H9 (cell line): ENCODE measurements around the gene C21orf58. TPM values are rescaled to one million over a fixed set of nuclear protein-coding genes. Genes with fewer than 3 reads are reported as not detected.

Experiments used
- DNase-seq: peaks from one replicate; pipeline ENCODE4 v3.0.0-alpha.2; 2017
- H2AFZ ChIP-seq: one replicate; pipeline ENCODE4 v1.6.1; 2013; ENCODE audit warnings: mild to moderate bottlenecking, low read length, control low read depth, moderate library complexity
- H2AK5ac ChIP-seq: 2 replicates; pipeline ENCODE4 v1.6.1; 2013; ENCODE audit warnings: low read length, control low read depth, mixed read lengths; ENCODE audit not compliant: insufficient read length
- H2BK120ac ChIP-seq: one replicate; pipeline ENCODE4 v1.6.1; 2013; ENCODE audit warnings: low read depth, mild to moderate bottlenecking, low read length, control low read depth, inconsistent platforms; ENCODE audit not compliant: poor library complexity, severe bottlenecking
- H2BK12ac ChIP-seq: 2 replicates; pipeline ENCODE4 v1.6.1; 2013; ENCODE audit warnings: low read length, control low read depth, mixed read lengths, low read depth; ENCODE audit not compliant: insufficient read length
- H2BK15ac ChIP-seq: 2 replicates; pipeline ENCODE4 v1.6.1; 2013; ENCODE audit warnings: low read depth, low read length, control low read depth
- H2BK20ac ChIP-seq: one replicate; pipeline ENCODE4 v1.6.1; 2013; ENCODE audit warnings: low read depth, mild to moderate bottlenecking, low read length, control low read depth, inconsistent platforms; ENCODE audit not compliant: poor library complexity, severe bottlenecking
- H2BK5ac ChIP-seq: 2 replicates; pipeline ENCODE4 v1.6.1; 2013; ENCODE audit warnings: low read length, control low read depth, mixed read lengths; ENCODE audit not compliant: insufficient read length
- H3K14ac ChIP-seq: 2 replicates; pipeline ENCODE4 v1.6.1; 2013; ENCODE audit warnings: low read length, control low read depth; ENCODE audit not compliant: insufficient read depth
- H3K18ac ChIP-seq: 2 replicates; pipeline ENCODE4 v1.6.1; 2013; ENCODE audit warnings: low read depth, mild to moderate bottlenecking, mixed read lengths, low read length, control low read depth; ENCODE audit not compliant: insufficient read length
- H3K23ac ChIP-seq: 2 replicates; pipeline ENCODE4 v1.6.1; 2013; ENCODE audit warnings: low read length, control low read depth, mixed read lengths, low read depth; ENCODE audit not compliant: insufficient read length
- H3K23me2 ChIP-seq: 2 replicates; pipeline ENCODE4 v1.6.1; 2013; ENCODE audit warnings: low read depth, mild to moderate bottlenecking, mixed read lengths, low read length, control low read depth; ENCODE audit not compliant: insufficient read length, poor library complexity, severe bottlenecking
- H3K27ac ChIP-seq: 2 replicates; pipeline ENCODE4 v1.5.1; 2013; ENCODE audit warnings: low read length, control low read depth, mixed read lengths, low read depth; ENCODE audit not compliant: insufficient read length
- H3K27me3 ChIP-seq: 2 replicates; pipeline ENCODE4 v1.6.1; 2013; ENCODE audit warnings: low read length, control low read depth, inconsistent platforms; ENCODE audit not compliant: insufficient read depth
- H3K4ac ChIP-seq: 2 replicates; pipeline ENCODE4 v1.6.1; 2013; ENCODE audit warnings: low read depth, mild to moderate bottlenecking, control low read depth, inconsistent platforms, low read length, moderate library complexity
- H3K4me1 ChIP-seq: 2 replicates; pipeline ENCODE4 v1.6.1; 2013; ENCODE audit warnings: low read length, control low read depth, inconsistent platforms; ENCODE audit not compliant: insufficient read depth
- H3K4me2 ChIP-seq: 2 replicates; pipeline ENCODE4 v1.6.1; 2013; ENCODE audit warnings: low read length, control low read depth, mixed read lengths; ENCODE audit not compliant: insufficient read length, insufficient read depth
- H3K56ac ChIP-seq: 2 replicates; pipeline ENCODE4 v1.6.1; 2013; ENCODE audit warnings: low read depth, mild to moderate bottlenecking, mixed read lengths, low read length, control low read depth; ENCODE audit not compliant: insufficient read length
- H3K79me1 ChIP-seq: 2 replicates; pipeline ENCODE4 v1.6.1; 2013; ENCODE audit warnings: low read depth, mild to moderate bottlenecking, moderate library complexity, low read length, control low read depth, inconsistent platforms; ENCODE audit not compliant: insufficient read depth, poor library complexity, severe bottlenecking
- H3K79me2 ChIP-seq: 2 replicates; pipeline ENCODE4 v1.6.1; 2013; ENCODE audit warnings: low read length, control low read depth, inconsistent platforms; ENCODE audit not compliant: insufficient read depth
- H3K9ac ChIP-seq: 2 replicates; pipeline ENCODE4 v1.6.1; 2013; ENCODE audit warnings: low read length, control low read depth, mixed read lengths; ENCODE audit not compliant: insufficient read length; ENCODE audit errors: extremely low read depth
- H3K9me3 ChIP-seq: one replicate; pipeline ENCODE4 v1.6.1; 2013; ENCODE audit warnings: low read depth, low read length, inconsistent platforms; ENCODE audit not compliant: control insufficient read depth
- H3T11ph ChIP-seq: one replicate; pipeline ENCODE4 v1.6.1; 2013; ENCODE audit warnings: mild to moderate bottlenecking, low read length, control low read depth, inconsistent platforms
- H4K20me1 ChIP-seq: one replicate; pipeline ENCODE4 v1.6.1; 2013; ENCODE audit not compliant: control insufficient read depth, insufficient read length, insufficient read depth
- H4K5ac ChIP-seq: 2 replicates; pipeline ENCODE4 v1.6.1; 2013; ENCODE audit warnings: low read depth, mild to moderate bottlenecking, mixed read lengths, low read length, control low read depth; ENCODE audit not compliant: insufficient read length
- H4K8ac ChIP-seq: replicated peaks from 2 replicates; pipeline ENCODE4 v1.6.1; 2013; ENCODE audit warnings: low read length, control low read depth, mixed read lengths, low read depth; ENCODE audit not compliant: insufficient read length
- H4K91ac ChIP-seq: 2 replicates; pipeline ENCODE4 v1.6.1; 2013; ENCODE audit warnings: low read depth, mild to moderate bottlenecking, moderate library complexity, mixed read lengths, low read length, control low read depth; ENCODE audit not compliant: insufficient read length
- H3K27ac Mint-ChIP-seq, 3 experiments: 2 replicates in 2 of 3; 3 replicates in 1 of 3; pipeline ENCODE4 v1.8.0; 2020 to 2021; ENCODE audit warnings: mixed read lengths in 3 of 3, mild to moderate bottlenecking in 1 of 3, moderate library complexity in 1 of 3
- H3K27me3 Mint-ChIP-seq: 2 replicates; pipeline ENCODE4 v1.8.0; 2021; ENCODE audit warnings: low read depth, mild to moderate bottlenecking, moderate library complexity, mixed read lengths
- H3K36me3 Mint-ChIP-seq, 3 experiments: 2 replicates in 2 of 3; 3 replicates in 1 of 3; pipeline ENCODE4 v1.8.0; 2020 to 2021; ENCODE audit warnings: low read depth in 3 of 3, mixed read lengths in 3 of 3; ENCODE audit not compliant: insufficient read depth in 1 of 3
- H3K4me1 Mint-ChIP-seq, 2 experiments: 2 replicates each; pipeline ENCODE4 v1.8.0; 2020; ENCODE audit warnings: mixed read lengths in 2 of 2
- H3K4me3 Mint-ChIP-seq, 2 experiments: 2 replicates in 1 of 2; 3 replicates in 1 of 2; pipeline ENCODE4 v1.8.0; 2020 to 2021; ENCODE audit warnings: mild to moderate bottlenecking in 2 of 2, mixed read lengths in 2 of 2, moderate library complexity in 1 of 2
- H3K9me3 Mint-ChIP-seq, 2 experiments: 2 replicates in 1 of 2; 3 replicates in 1 of 2; pipeline ENCODE4 v1.8.0; 2020; ENCODE audit warnings: mild to moderate bottlenecking in 2 of 2, mixed read lengths in 2 of 2, moderate library complexity in 1 of 2
- WGBS: extraction: QIAGEN DNeasy Blood & Tissue Kit; methylation state at CpG from one replicate; pipeline ENCODE4 v1.1.7; 2013; ENCODE audit warnings: missing lambda C conversion rate, low lambda C conversion rate, mixed read lengths; ENCODE audit not compliant: insufficient read length; ENCODE audit errors: extremely low coverage; 5-methylcytosine and 5-hydroxymethylcytosine counted together
- total RNA-seq: library from RNA; stranded (reverse); gene quantifications from 2 replicates; pipeline ENCODE4 v1.2.1, GENCODE V29; 2021
- TF ChIP-seq, protein P1 (sequence below): fragments of 200-600 bp; sonication (generic); conservative IDR thresholded peaks from 3 replicates; pipeline ENCODE4 v1.8.0; 2021; ENCODE audit warnings: antibody characterized with exemption, mild to moderate bottlenecking

The C21orf58 gene
- total RNA-seq, 1 experiment from 2014 or later = 17.2 TPM

DNA sequence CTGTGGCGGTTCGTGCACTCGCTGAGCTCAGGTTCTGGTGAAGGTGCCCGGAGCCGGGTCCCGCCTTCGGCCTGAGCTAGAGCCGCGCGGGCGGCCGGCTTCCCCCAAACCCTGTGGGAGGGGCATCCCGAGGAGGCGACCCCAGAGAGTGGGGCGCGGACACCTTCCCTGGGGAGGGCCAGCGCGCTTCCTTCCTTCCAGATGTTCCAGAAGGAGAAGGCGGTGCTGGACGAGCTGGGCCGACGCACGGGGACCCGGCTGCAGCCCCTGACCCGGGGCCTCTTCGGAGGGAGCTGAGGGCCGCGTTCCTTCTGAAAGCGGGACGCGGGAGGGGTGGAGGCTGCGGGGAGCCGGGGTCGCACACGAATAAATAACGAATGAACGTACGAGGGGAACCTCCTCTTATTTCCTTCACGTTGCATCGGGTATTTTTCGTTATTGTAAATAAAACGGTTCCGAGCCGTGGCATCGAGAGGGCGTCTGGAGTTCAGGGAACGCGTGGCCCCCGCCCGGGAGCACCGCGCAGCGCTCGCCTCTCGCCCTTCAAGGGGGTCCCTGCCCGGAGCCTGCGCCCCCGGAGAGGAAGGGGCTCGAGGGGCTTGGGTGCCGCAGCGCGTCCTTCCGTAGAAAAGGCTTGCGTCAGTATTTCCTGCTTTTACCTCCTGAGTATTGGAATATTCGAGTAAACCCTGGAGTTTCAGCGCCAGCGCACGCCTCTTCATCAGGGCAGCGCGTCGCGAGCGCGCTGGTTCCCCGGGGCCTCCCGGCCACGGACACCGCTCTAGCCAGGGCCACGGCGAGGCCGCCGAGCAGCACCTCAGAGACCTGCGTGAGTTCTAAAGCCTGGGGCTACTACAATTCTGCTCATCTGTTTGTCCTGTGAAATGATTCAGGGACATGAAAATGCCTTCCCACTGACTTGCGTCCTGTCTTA lies 26.1 kb downstream of the C21orf58 start:
- Histone ChIP-seq H4K5ac (no peak overlapping the region), H2BK120ac (no peak overlapping the region), H3K14ac (0 out of 2 replicates have a peak overlapping the region, but pooled peaks have one; percentile 12), H3K27ac (no peak overlapping the region), H2AK5ac (no peak overlapping the region), H3K23ac (no peak overlapping the region), H3K9me3 (no peaks in the 10 kb centered on the region), H2BK5ac (no peak overlapping the region), H2AFZ (no peak overlapping the region), H4K8ac (no peak overlapping the region), H3K4ac (no peak overlapping the region), H3K9ac (no peak overlapping the region), H2BK15ac (no peak overlapping the region), H3K23me2 (peaks cover 9% of the 10 kb centered on the region), H3K79me1 (no peaks in the 10 kb centered on the region), H4K91ac (no peak overlapping the region), H3T11ph (no peak overlapping the region), H3K18ac (peak overlapping the region; percentile 66), H3K79me2 (no peaks in the 10 kb centered on the region), H3K56ac (no peak overlapping the region), H3K4me2 (peak overlapping the region; percentile 62), H2BK12ac (no peak overlapping the region), H2BK20ac (no peak overlapping the region), H3K27me3 (no peaks in the 10 kb centered on the region), H4K20me1 (no peaks in the 10 kb centered on the region), H3K4me1 (no peaks in the 10 kb centered on the region; the same call in 1 of the 2 replicates)
- no CpG with 5 or more reads among the region's 84 CpGs for WGBS
- Mint-ChIP-seq H3K27ac (peak overlapping the region in 2 of 3 experiments; percentile 81 to 95; a peak in 3 of 7 replicates), H3K36me3 (peaks cover 19 to 33% (median 33%) of the 10 kb centered on the region in 3 experiments), H3K9me3 (no peaks in the 10 kb centered on the region; a peak in 2 of 5 replicates), H3K27me3 (no peaks in the 10 kb centered on the region), H3K4me1 (peaks cover 11 to 17% of the 10 kb centered on the region in 2 experiments), H3K4me3 (peak overlapping the region in 1 of 2 experiments; percentile 61; a peak in 2 of 5 replicates)
- TF ChIP-seq, protein P1, sequence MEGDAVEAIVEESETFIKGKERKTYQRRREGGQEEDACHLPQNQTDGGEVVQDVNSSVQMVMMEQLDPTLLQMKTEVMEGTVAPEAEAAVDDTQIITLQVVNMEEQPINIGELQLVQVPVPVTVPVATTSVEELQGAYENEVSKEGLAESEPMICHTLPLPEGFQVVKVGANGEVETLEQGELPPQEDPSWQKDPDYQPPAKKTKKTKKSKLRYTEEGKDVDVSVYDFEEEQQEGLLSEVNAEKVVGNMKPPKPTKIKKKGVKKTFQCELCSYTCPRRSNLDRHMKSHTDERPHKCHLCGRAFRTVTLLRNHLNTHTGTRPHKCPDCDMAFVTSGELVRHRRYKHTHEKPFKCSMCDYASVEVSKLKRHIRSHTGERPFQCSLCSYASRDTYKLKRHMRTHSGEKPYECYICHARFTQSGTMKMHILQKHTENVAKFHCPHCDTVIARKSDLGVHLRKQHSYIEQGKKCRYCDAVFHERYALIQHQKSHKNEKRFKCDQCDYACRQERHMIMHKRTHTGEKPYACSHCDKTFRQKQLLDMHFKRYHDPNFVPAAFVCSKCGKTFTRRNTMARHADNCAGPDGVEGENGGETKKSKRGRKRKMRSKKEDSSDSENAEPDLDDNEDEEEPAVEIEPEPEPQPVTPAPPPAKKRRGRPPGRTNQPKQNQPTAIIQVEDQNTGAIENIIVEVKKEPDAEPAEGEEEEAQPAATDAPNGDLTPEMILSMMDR = no peak
- DNase-seq = no peak
